ENCODE results near the gene ARL16.

DNA sequence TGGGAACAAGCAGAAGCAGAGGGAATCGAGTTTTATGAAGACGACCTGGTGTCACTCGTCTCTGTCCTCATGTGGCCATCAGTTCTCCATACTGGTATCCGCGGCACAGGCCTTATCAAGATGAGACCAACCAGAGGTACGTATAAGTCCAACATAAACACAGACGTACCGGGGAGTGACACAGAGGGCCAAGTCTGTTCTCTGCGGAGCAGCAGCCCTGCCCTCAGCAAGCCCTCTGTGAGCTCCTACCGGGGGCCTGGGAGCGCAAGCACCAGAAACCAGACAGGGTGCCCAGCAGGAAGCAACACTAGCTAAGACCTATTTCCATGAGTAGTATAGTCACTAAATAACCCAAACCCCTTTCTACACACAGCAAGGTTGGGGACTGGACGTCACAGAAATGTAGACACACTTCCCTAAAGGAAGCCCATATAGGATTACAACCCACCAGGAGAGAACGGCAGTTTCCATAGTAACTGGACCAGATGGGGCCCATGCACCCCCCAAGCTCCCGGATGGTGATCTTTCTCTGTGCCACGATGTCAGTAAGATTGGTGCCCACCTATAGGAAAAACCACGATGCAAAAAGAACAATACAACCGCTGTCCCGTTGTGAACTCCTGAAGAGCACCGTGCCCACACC lies 911 bp downstream of the ARL16 start:
- TF ChIP-seq POLR2AphosphoS5 (IDR thresholded peaks at IDR 0.05; ENCODE audit: borderline replicate concordance, low read depth, low read length) = no peak
- TF ChIP-seq EZH2 (IDR thresholded peaks at IDR 0.05) = no peak
